ENCODE results near the gene SLC24A3. TPM values are rescaled to one million over a fixed set of nuclear protein-coding genes. Genes with fewer than 3 reads are reported as not detected.

The SLC24A3 gene
- total RNA-seq, 1 donor from 2014 or later = 0.21 TPM

GRCh38 chr20:19291818-19292132 lies 79.3 kb downstream of the SLC24A3 start:
- Mint-ChIP-seq H3K4me1 (no peaks in the 10 kb centered on the region), H3K36me3 (no peaks in the 10 kb centered on the region), H3K27me3 (ENCODE audit: insufficient read depth, low read depth) (peaks cover 4% of the 10 kb centered on the region), H3K27ac (no peak overlapping the region), H3K9me3 (no peaks in the 10 kb centered on the region), H3K4me3 (no peak overlapping the region)
- Histone ChIP-seq H3K4me2 (no peak overlapping the region), H3K36me3 (no peaks in the 10 kb centered on the region), H3K4me1 (no peaks in the 10 kb centered on the region), H3K9ac (no peak overlapping the region), H4K20me1 (ENCODE audit: low read depth) (no peaks in the 10 kb centered on the region), H2AFZ (replicated peaks) (no peak overlapping the region), H3K27me3 (no peaks in the 10 kb centered on the region), H3K27ac (no peak overlapping the region), H3F3A (ENCODE audit: low read depth) (no peaks in the 10 kb centered on the region), H3K79me2 (ENCODE audit: low read depth) (no peaks in the 10 kb centered on the region), H3K4me3 (no peak overlapping the region), H3K9me3 (ENCODE audit: low read depth) (no peaks in the 10 kb centered on the region)
- no peak for DNase-seq (ENCODE audit: low spot score)
- TF ChIP-seq CTCF (IDR thresholded peaks at IDR 0.05) (no peak), EZH2 (IDR thresholded peaks at IDR 0.05) (no peak), EZH2phosphoT487 (IDR thresholded peaks at IDR 0.05) (no peak)

GRCh38 chr20:19292254-19292653 lies 79.8 kb downstream of the SLC24A3 start:
- no peaks in the 10 kb centered on the region for H3K9me3 Mint-ChIP-seq
- Histone ChIP-seq H3K4me3 (no peak overlapping the region), H2AFZ (replicated peaks) (no peak overlapping the region), H3K79me2 (ENCODE audit: low read depth) (no peaks in the 10 kb centered on the region), H3F3A (ENCODE audit: low read depth) (no peaks in the 10 kb centered on the region), H3K27ac (no peak overlapping the region), H3K36me3 (no peaks in the 10 kb centered on the region), H3K27me3 (no peaks in the 10 kb centered on the region), H3K4me1 (no peaks in the 10 kb centered on the region), H4K20me1 (ENCODE audit: low read depth) (no peaks in the 10 kb centered on the region), H3K9me3 (ENCODE audit: low read depth) (no peaks in the 10 kb centered on the region), H3K4me2 (no peak overlapping the region), H3K9ac (no peak overlapping the region)
- DNase-seq (ENCODE audit: low spot score) = no peak
- no peak overlapping the region for H3K27ac Mint-ChIP-seq
- H3K4me3 Mint-ChIP-seq = no peak overlapping the region
- peaks cover 4% of the 10 kb centered on the region for H3K27me3 Mint-ChIP-seq (ENCODE audit: insufficient read depth, low read depth)
- H3K36me3 Mint-ChIP-seq = no peaks in the 10 kb centered on the region
- TF ChIP-seq EZH2phosphoT487 (IDR thresholded peaks at IDR 0.05) = no peak
- no peak for TF ChIP-seq EZH2 (IDR thresholded peaks at IDR 0.05)
- TF ChIP-seq CTCF (IDR thresholded peaks at IDR 0.05) = no peak
- H3K4me1 Mint-ChIP-seq = no peaks in the 10 kb centered on the region

GRCh38 chr20:19295076-19295475 lies 82.6 kb downstream of the SLC24A3 start:
- Histone ChIP-seq H3K79me2 (ENCODE audit: low read depth) (no peaks in the 10 kb centered on the region), H3F3A (ENCODE audit: low read depth) (no peaks in the 10 kb centered on the region), H3K9ac (no peak overlapping the region), H3K27me3 (no peaks in the 10 kb centered on the region), H4K20me1 (ENCODE audit: low read depth) (no peaks in the 10 kb centered on the region), H3K4me3 (no peak overlapping the region), H3K27ac (no peak overlapping the region), H2AFZ (replicated peaks) (no peak overlapping the region), H3K4me1 (no peaks in the 10 kb centered on the region), H3K9me3 (ENCODE audit: low read depth) (no peaks in the 10 kb centered on the region), H3K4me2 (no peak overlapping the region), H3K36me3 (no peaks in the 10 kb centered on the region)
- Mint-ChIP-seq H3K27ac (no peak overlapping the region), H3K27me3 (ENCODE audit: insufficient read depth, low read depth) (peaks cover 2% of the 10 kb centered on the region), H3K4me3 (no peak overlapping the region), H3K36me3 (no peaks in the 10 kb centered on the region), H3K4me1 (no peaks in the 10 kb centered on the region), H3K9me3 (no peaks in the 10 kb centered on the region)
- no peak for DNase-seq (ENCODE audit: low spot score)
- TF ChIP-seq CTCF (IDR thresholded peaks at IDR 0.05) (no peak), EZH2 (IDR thresholded peaks at IDR 0.05) (no peak), EZH2phosphoT487 (IDR thresholded peaks at IDR 0.05) (no peak)

GRCh38 chr20:19298652-19299051 lies 86.2 kb downstream of the SLC24A3 start:
- H3K4me1 Mint-ChIP-seq = no peaks in the 10 kb centered on the region

More at GRCh38 chr20:19298652-19299051, 86.2 kb downstream of the SLC24A3 start:
- no peak overlapping the region for H3K27ac Mint-ChIP-seq
- no peaks in the 10 kb centered on the region for H3K36me3 ChIP-seq
- H4K20me1 ChIP-seq (ENCODE audit: low read depth) = no peaks in the 10 kb centered on the region
- DNase-seq (ENCODE audit: low spot score) = no peak
- no peak overlapping the region for H3K4me3 ChIP-seq
- no peak overlapping the region for H3K4me2 ChIP-seq
- no peaks in the 10 kb centered on the region for H3F3A ChIP-seq (ENCODE audit: low read depth)
- H3K4me1 ChIP-seq = no peaks in the 10 kb centered on the region
- no peaks in the 10 kb centered on the region for H3K9me3 Mint-ChIP-seq
- no peaks in the 10 kb centered on the region for H3K36me3 Mint-ChIP-seq
- H3K79me2 ChIP-seq (ENCODE audit: low read depth) = no peaks in the 10 kb centered on the region
- H3K27me3 Mint-ChIP-seq (ENCODE audit: insufficient read depth, low read depth) = peaks cover 2% of the 10 kb centered on the region
- H2AFZ ChIP-seq (replicated peaks) = no peak overlapping the region
- no peaks in the 10 kb centered on the region for H3K9me3 ChIP-seq (ENCODE audit: low read depth)
- no peaks in the 10 kb centered on the region for H3K27me3 ChIP-seq
- H3K9ac ChIP-seq = no peak overlapping the region
- no peak overlapping the region for H3K27ac ChIP-seq
- TF ChIP-seq CTCF (IDR thresholded peaks at IDR 0.05) (no peak), EZH2 (IDR thresholded peaks at IDR 0.05) (no peak), EZH2phosphoT487 (IDR thresholded peaks at IDR 0.05) (no peak)
- H3K4me3 Mint-ChIP-seq = no peak overlapping the region
